Hepatocyte (in vitro differentiated cells): Measurements from ENCODE around the gene LDLRAD4. TPM values are rescaled to one million over a fixed set of nuclear protein-coding genes. Genes with fewer than 3 reads are reported as not detected.
A peak's percentile ranks its signal among the peaks of the same experiment; 100 is the strongest.

Source experiments
- DNase-seq: peaks from one replicate; pipeline ENCODE4 v3.0.0-alpha.2; 2016; ENCODE audit warnings: low spot score
- H2AFZ ChIP-seq: fragments of 200-600 bp; sonication (generic); 2 replicates; pipeline ENCODE4 v1.6.0; 2016; ENCODE audit warnings: antibody characterized with exemption, mild to moderate bottlenecking
- H3K27ac ChIP-seq: fragments of 200-600 bp; sonication (generic); 2 replicates; pipeline ENCODE4 v1.5.1; 2016; ENCODE audit warnings: mild to moderate bottlenecking
- H3K27me3 ChIP-seq: fragments of 200-600 bp; sonication (generic); 2 replicates; pipeline ENCODE4 v1.6.1; 2016
- H3K36me3 ChIP-seq: fragments of 200-600 bp; sonication (generic); replicated peaks from 2 replicates; pipeline ENCODE4 v1.5.1; 2016; ENCODE audit warnings: low read depth; ENCODE audit not compliant: insufficient read depth
- H3K4me1 ChIP-seq: fragments of 200-600 bp; sonication (generic); 2 replicates; pipeline ENCODE4 v1.5.1; 2016; ENCODE audit warnings: mild to moderate bottlenecking, moderate library complexity; ENCODE audit not compliant: insufficient read depth
- H3K4me2 ChIP-seq: fragments of 200-600 bp; sonication (generic); 2 replicates; pipeline ENCODE4 v1.6.0; 2016
- H3K4me3 ChIP-seq: fragments of 200-600 bp; sonication (generic); 2 replicates; pipeline ENCODE4 v1.5.1; 2016; ENCODE audit warnings: mild to moderate bottlenecking
- H3K79me2 ChIP-seq: fragments of 200-600 bp; sonication (generic); 2 replicates; pipeline ENCODE4 v1.6.0; 2017; ENCODE audit warnings: mild to moderate bottlenecking
- H3K9me2 ChIP-seq: fragments of 200-600 bp; sonication (generic); replicated peaks from 2 replicates; pipeline ENCODE4 v1.6.0; 2017; ENCODE audit warnings: mild to moderate bottlenecking; ENCODE audit not compliant: insufficient read depth
- H3K9me3 ChIP-seq: fragments of 200-600 bp; sonication (generic); 2 replicates; pipeline ENCODE4 v1.5.1; 2016; ENCODE audit warnings: low read depth, mild to moderate bottlenecking
- H4K20me1 ChIP-seq: fragments of 200-600 bp; sonication (generic); 2 replicates; pipeline ENCODE4 v1.6.0; 2016; ENCODE audit warnings: mild to moderate bottlenecking; ENCODE audit not compliant: insufficient read depth, poor library complexity, severe bottlenecking
- CTCF ChIP-seq: fragments of 200-600 bp; sonication (generic); IDR thresholded peaks from 2 replicates; pipeline ENCODE4 v1.5.1; 2016; ENCODE audit warnings: antibody characterized with exemption, mild to moderate bottlenecking; ENCODE audit not compliant: poor library complexity
- EZH2 ChIP-seq: fragments of 200-600 bp; sonication (generic); IDR thresholded peaks from 2 replicates; pipeline ENCODE4 v1.6.1; 2016; ENCODE audit warnings: antibody characterized with exemption, mild to moderate bottlenecking, borderline replicate concordance
- EZH2phosphoT487 ChIP-seq: fragments of 200-600 bp; sonication (generic); IDR thresholded peaks from one replicate; pipeline ENCODE4 v1.6.1; 2018; ENCODE audit warnings: antibody characterized with exemption, mild to moderate bottlenecking, low read depth, moderate library complexity; ENCODE audit not compliant: unreplicated experiment, severe bottlenecking
- WGBS: methylation state at CpG from one replicate; pipeline ENCODE4 v1.1.6; 2016; ENCODE audit warnings: low lambda C conversion rate; ENCODE audit errors: missing lambda C conversion rate; 5-methylcytosine and 5-hydroxymethylcytosine counted together
- polyA plus RNA-seq: library from polyadenylated mRNA; unstranded; fragments of >200 nt; fragmentation: Nextera tagmentation; extraction: Ambion mirVana; gene quantifications from 2 replicates; pipeline ENCODE4 v1.2.1, GENCODE V29; 2016
- total RNA-seq: library from RNA; depleted of rRNA; stranded (reverse); fragments of >200 nt; gene quantifications from 2 replicates; pipeline ENCODE4 v1.2.3, GENCODE V29; 2014

Gene LDLRAD4
- total and polyA plus RNA-seq, 2 experiments from 2014 or later: 15.1 to 29.0 TPM

- TF ChIP-seq CTCF: no peak
- no peak for TF ChIP-seq EZH2
- no peak for TF ChIP-seq EZH2phosphoT487
- 32% methylated on average over 10 of the region's 10 CpGs for WGBS
- H3K9me3 ChIP-seq: no peaks in the 10 kb centered on the region
- peak overlapping the region; percentile 96 for H3K4me2 ChIP-seq
- peaks cover 6% of the 10 kb centered on the region for H3K79me2 ChIP-seq
- no peak overlapping the region for H2AFZ ChIP-seq
- H3K27me3 ChIP-seq: peaks cover 9% of the 10 kb centered on the region
- peaks cover 33% of the 10 kb centered on the region for H3K4me1 ChIP-seq
- no peak overlapping the region for H3K4me3 ChIP-seq
- H3K27ac ChIP-seq: peak overlapping the region; percentile 64
- H3K36me3 ChIP-seq: no peaks in the 10 kb centered on the region
- H4K20me1 ChIP-seq: no peaks in the 10 kb centered on the region
- DNase-seq: peak; percentile 34
- H3K9me2 ChIP-seq: no peaks in the 10 kb centered on the region
These were observed 1.9 kb downstream of the LDLRAD4 start for GRCh38 chr18:13220361-13220991.

DNA sequence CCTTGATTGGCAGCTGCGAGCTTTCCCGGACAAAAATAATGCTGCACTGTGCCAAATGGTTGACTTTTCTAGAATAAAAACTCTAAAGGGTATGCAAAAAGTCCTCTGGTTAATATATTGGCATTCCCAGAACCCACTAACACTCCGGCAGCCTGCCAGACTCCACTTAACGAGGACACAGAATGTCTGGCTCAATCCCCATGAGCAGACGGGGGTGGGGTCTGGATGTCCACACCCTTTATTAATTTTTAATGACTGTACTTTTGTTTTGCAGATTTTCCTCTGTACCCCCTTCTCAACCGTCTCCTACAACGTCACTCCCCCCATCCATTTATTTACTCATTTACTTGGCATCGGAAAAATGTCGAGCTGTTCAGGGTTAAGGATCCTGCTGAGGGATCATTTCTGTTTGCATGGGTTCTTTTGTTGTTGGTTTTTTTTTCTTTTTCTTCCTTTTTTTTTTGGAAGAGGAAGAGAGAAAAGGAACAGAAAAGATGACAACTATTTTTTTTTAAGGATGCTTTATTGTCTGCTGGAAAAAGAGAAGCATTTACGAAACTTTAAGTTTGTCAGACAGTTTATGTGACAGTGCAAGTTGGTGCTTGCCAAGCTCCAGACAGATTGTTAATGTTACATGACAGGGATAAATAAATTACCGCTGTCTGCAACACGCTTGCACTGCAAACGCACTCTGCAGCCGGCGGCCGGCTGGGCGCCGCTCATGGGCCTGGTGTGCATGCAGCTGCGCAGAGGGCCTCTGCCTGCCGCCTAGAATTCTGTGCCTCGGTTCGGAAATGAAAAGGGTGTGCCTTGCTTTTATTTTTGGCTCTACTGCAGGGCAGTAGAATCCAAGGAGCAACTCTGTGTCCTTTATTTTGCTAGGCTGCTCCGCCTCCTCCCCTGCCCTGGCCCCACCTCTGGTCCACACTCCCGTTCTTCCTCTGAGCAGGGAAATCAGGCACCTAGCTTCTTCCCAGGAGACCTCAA, 3.6 kb downstream of the LDLRAD4 start:
- DNase-seq: peak; percentile 74
- Histone ChIP-seq H3K4me2 (peak overlapping the region; percentile 96), H2AFZ (no peak overlapping the region), H3K9me3 (no peaks in the 10 kb centered on the region), H3K9me2 (no peaks in the 10 kb centered on the region), H3K79me2 (peaks cover 15% of the 10 kb centered on the region), H3K27ac (peak overlapping the region; percentile 69), H4K20me1 (no peaks in the 10 kb centered on the region), H3K4me3 (no peak overlapping the region), H3K4me1 (peaks cover 26% of the 10 kb centered on the region), H3K36me3 (no peaks in the 10 kb centered on the region), H3K27me3 (peaks cover 9% of the 10 kb centered on the region)
- WGBS: 42% methylated on average over 24 of the region's 24 CpGs
- TF ChIP-seq CTCF: no peak
- TF ChIP-seq EZH2: no peak
- no peak for TF ChIP-seq EZH2phosphoT487

- no peak for DNase-seq
- Histone ChIP-seq H3K4me1 (peaks cover 26% of the 10 kb centered on the region), H3K27ac (peak overlapping the region; percentile 69), H4K20me1 (no peaks in the 10 kb centered on the region), H3K79me2 (peaks cover 17% of the 10 kb centered on the region), H3K36me3 (no peaks in the 10 kb centered on the region), H3K4me3 (no peak overlapping the region), H2AFZ (no peak overlapping the region), H3K9me3 (no peaks in the 10 kb centered on the region), H3K9me2 (no peaks in the 10 kb centered on the region), H3K27me3 (peaks cover 9% of the 10 kb centered on the region), H3K4me2 (peak overlapping the region; percentile 40)
- TF ChIP-seq EZH2 (no peak), CTCF (no peak), EZH2phosphoT487 (no peak)
- 51% methylated on average over 4 of the region's 4 CpGs for WGBS
These were observed 4.3 kb downstream of the LDLRAD4 start for GRCh38 chr18:13222856-13223281.
